ENCODE results near the gene DOC2A. TPM values are rescaled to one million over a fixed set of nuclear protein-coding genes. Genes with fewer than 3 reads are reported as not detected.

The DOC2A gene
- total and polyA plus RNA-seq, 9 of the 15 experiments (the other 6 are each of a cell fraction or from before 2014, with no cell fraction given): 0.03 to 0.38 (median 0.28) TPM; not detected in 1

- no peak for TF ChIP-seq PATZ1 (CRISPR knock-in tag; IDR thresholded peaks at IDR 0.05; ENCODE audit: borderline replicate concordance)
- no peak for TF ChIP-seq PTRF (tag; IDR thresholded peaks at IDR 0.05)
- no peak for TF ChIP-seq PRDM10 (IDR thresholded peaks at IDR 0.05; ENCODE audit: partially characterized antibody)
- no peak for TF ChIP-seq RFX5 (IDR thresholded peaks at IDR 0.05; ENCODE audit: low read depth, low read length)
- no peak for TF ChIP-seq CHD2 (IDR thresholded peaks at IDR 0.05; ENCODE audit: low read depth, low read length)
- TF ChIP-seq LCOR (CRISPR knock-in tag; IDR thresholded peaks at IDR 0.05): no peak
- TF ChIP-seq MIER1 (IDR thresholded peaks at IDR 0.05; ENCODE audit: low read depth): peak; percentile 22; the same call in 1 of the 2 replicates
- peak; percentile 91 for TF ChIP-seq BCOR (IDR thresholded peaks at IDR 0.05)
- no peak for TF ChIP-seq ETS1 (conservative IDR thresholded peaks at IDR 0.05; ENCODE audit: control insufficient read depth, low read depth, low read length)
- TF ChIP-seq ZZZ3 (IDR thresholded peaks at IDR 0.05): no peak
- TF ChIP-seq HBP1 (CRISPR knock-in tag; IDR thresholded peaks at IDR 0.05): no peak
- TF ChIP-seq NFE2 (IDR thresholded peaks at IDR 0.05; ENCODE audit: low read depth): no peak
- no peak for TF ChIP-seq CUX1 (CRISPR knock-in tag; IDR thresholded peaks at IDR 0.05)
- TF ChIP-seq RCOR1 (IDR thresholded peaks at IDR 0.05; ENCODE audit: borderline replicate concordance in 1 of 2, low read depth in 2 of 2, low read length in 2 of 2): peak in 1 of 2 experiments; percentile 74; a peak in 2 of 4 replicates
- no peak for TF ChIP-seq JUNB (CRISPR knock-in tag; conservative IDR thresholded peaks at IDR 0.05)
Measured at GRCh38 chr16:29975134-29975538, 35.7 kb downstream of the DOC2A start (continued).
